D721Med (cell line): ENCODE data around the gene C1orf116.

Experiments
- DNase-seq: peaks from one replicate; pipeline ENCODE4 v3.0.0; 2011; ENCODE audit warnings: low spot score; ENCODE audit not compliant: insufficient read length
- FAIRE-seq: peaks from 2 replicates; lab custom pipeline; 2011; peaks lifted over from hg19 to GRCh38; lab: Jason Lieb, UNC
- CTCF ChIP-seq: IDR thresholded peaks from 2 replicates; pipeline ENCODE4 v1.5.1; 2012; ENCODE audit warnings: mild to moderate bottlenecking, control low read depth; ENCODE audit not compliant: insufficient read depth; ENCODE audit errors: missing control alignments

The C1orf116 gene

GRCh38 chr1:207020065-207020708 lies 12.4 kb downstream of the C1orf116 start:
- DNase-seq, result no peak
- TF ChIP-seq CTCF, result no peak
- no peak for FAIRE-seq

- DNase-seq, result no peak
- no peak for FAIRE-seq
- TF ChIP-seq CTCF, result no peak
Observed at GRCh38 chr1:207019661-207020060, 12.9 kb downstream of the C1orf116 start.

DNA sequence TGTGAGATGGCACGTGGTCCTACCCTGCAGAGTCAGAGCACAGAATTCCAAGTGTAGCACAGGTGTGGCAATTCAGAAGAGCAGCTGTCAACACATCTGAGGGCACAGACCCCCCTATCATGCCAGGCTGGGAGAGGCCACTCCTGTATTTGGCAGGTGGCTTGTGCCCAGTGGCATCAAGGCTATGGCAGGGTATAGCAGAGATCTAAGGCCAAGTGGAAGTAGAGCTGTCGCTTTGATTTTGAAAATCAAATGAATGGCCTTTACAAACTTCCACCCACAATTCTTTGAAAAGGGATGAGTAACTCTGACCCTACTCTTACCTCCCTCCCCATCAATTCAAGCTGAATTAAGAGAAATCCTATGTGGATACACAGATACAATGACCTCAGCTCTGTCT lies 13.4 kb downstream of the C1orf116 start:
- DNase-seq, result no peak
- FAIRE-seq, result no peak
- TF ChIP-seq CTCF, result no peak

DNA sequence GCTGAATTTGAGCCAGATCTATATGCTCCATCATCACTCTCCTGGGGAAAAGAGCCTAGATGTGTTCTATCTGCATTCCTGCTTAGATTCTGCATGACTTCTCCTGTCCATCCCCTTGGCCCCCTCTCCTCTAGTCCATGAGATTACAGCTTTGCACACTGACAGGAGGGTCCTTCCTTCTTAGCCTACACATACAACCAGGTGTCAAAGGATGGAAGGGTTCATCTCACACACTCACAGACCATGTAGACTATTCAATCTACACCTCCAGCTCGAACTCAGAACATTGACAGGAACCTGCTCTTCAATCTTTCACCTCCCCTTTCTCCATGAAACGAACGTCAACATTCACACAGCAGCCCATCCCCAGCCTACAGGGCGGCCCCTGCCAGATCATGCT lies 13.8 kb downstream of the C1orf116 start:
- TF ChIP-seq CTCF, result no peak

GRCh38 chr1:207017615-207018559 lies 14.7 kb downstream of the C1orf116 start:
- no peak for FAIRE-seq
- TF ChIP-seq CTCF, result no peak
- DNase-seq, result no peak

More for the DNA sequence above, 13.8 kb downstream of the C1orf116 start:
- FAIRE-seq, result no peak
- DNase-seq, result no peak

DNA sequence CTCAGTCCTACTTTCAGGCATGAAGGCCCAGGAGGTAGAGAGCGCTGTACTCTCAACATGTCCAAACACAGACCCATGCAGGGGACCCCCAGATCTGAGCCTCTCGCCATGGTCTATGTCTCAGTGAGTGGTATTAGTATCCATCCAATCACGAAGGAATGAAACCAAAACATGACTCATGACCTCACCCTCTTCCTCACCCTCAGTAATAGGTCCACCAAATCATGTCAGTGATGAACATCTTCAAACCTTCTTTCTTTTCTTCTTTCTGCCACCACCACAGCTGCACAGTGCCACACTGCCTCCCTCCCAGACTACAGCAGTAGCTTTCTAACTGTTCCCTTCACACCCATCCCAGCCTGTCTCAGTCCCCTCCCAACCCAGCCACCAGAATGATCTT lies 16.8 kb downstream of the C1orf116 start:
- DNase-seq, result no peak
- no peak for FAIRE-seq
- TF ChIP-seq CTCF, result no peak
